HG03439 (cell line): Measurements from ENCODE around the gene MPV17L.
"Not testable (repeated sequence)": the region's sequence is repeated elsewhere in the genome, so short reads cannot be mapped to it uniquely, and the experiment has no call there.

ENCODE experiments used
- ATAC-seq: cut with Tn5 transposase; IDR thresholded peaks from one replicate; pipeline ENCODE4 v1.9.1; 2021; ENCODE audit warnings: mild to moderate bottlenecking, moderate library complexity; ENCODE audit not compliant: unreplicated experiment

Gene MPV17L

GRCh38 chr16:15407756-15408155 lies 12.2 kb downstream of the MPV17L start:
- ATAC-seq = not testable (repeated sequence)

GRCh38 chr16:15409476-15409875 lies 13.9 kb downstream of the MPV17L start:
- ATAC-seq = not testable (repeated sequence)

GRCh38 chr16:15415511-15415985 lies 20.0 kb downstream of the MPV17L start:
- ATAC-seq = no peak

GRCh38 chr16:15417197-15417596 lies 21.6 kb downstream of the MPV17L start:
- ATAC-seq = no peak

GRCh38 chr16:15418206-15418605 lies 22.7 kb downstream of the MPV17L start:
- no peak for ATAC-seq

GRCh38 chr16:15421696-15422095 lies 26.1 kb downstream of the MPV17L start:
- ATAC-seq = not testable (repeated sequence)

- ATAC-seq = no peak
These were observed 26.7 kb downstream of the MPV17L start for GRCh38 chr16:15422222-15422621.

- no peak for ATAC-seq
These were observed 30.3 kb downstream of the MPV17L start for GRCh38 chr16:15425861-15426260.

- ATAC-seq = no peak
These were observed 31.2 kb downstream of the MPV17L start for GRCh38 chr16:15426796-15427195.

GRCh38 chr16:15427648-15428239 lies 32.2 kb downstream of the MPV17L start:
- no peak for ATAC-seq

- not testable (repeated sequence) for ATAC-seq
These were observed 35.3 kb downstream of the MPV17L start for GRCh38 chr16:15430884-15431283.

GRCh38 chr16:15434079-15434424 lies 38.5 kb downstream of the MPV17L start:
- no peak for ATAC-seq

- ATAC-seq = no peak
These were observed 39.1 kb downstream of the MPV17L start, which contains the start of gene BMERB1 for GRCh38 chr16:15434425-15435215. Gene BMERB1, plus strand, starts transcription at chr16:15434588. Its CDS starts 66 bp downstream, at chr16:15434654.

- no peak for ATAC-seq
These were observed 39.8 kb downstream of the MPV17L start for GRCh38 chr16:15435216-15435864.

- ATAC-seq = no peak
These were observed 43.5 kb downstream of the MPV17L start for GRCh38 chr16:15439102-15439501.

GRCh38 chr16:15439521-15439920 lies 44.0 kb downstream of the MPV17L start:
- ATAC-seq = no peak

GRCh38 chr16:15440852-15441251 lies 45.3 kb downstream of the MPV17L start:
- ATAC-seq = no peak

GRCh38 chr16:15442140-15442539 lies 46.6 kb downstream of the MPV17L start:
- ATAC-seq = not testable (repeated sequence)

- no peak for ATAC-seq
These were observed 48.2 kb downstream of the MPV17L start for GRCh38 chr16:15443753-15444152.

- no peak for ATAC-seq
These were observed 48.7 kb downstream of the MPV17L start for GRCh38 chr16:15444264-15444663.

- ATAC-seq = no peak
These were observed 49.9 kb downstream of the MPV17L start for GRCh38 chr16:15445450-15445849.

GRCh38 chr16:15446901-15447300 lies 51.3 kb downstream of the MPV17L start:
- no peak for ATAC-seq
